Transverse colon (tissue), 4 donors: ENCODE results near the gene ARCN1.

Experiments
- CTCF ChIP-seq, 5 experiments: fragments of 200-600 bp in 3 of 5; fragments of 450-650 bp in 2 of 5; sonication (generic) in 3 of 5; IDR thresholded peaks; 1 replicate in 2 of 5; 2 replicates in 3 of 5; pipeline ENCODE4 v1.5.1; 2016 to 2017; ENCODE audit warnings: antibody characterized with exemption in 5 of 5, inconsistent platforms in 3 of 5, mild to moderate bottlenecking in 2 of 5, moderate library complexity in 1 of 5
- EP300 ChIP-seq: sonication (generic); formaldehyde crosslinking; IDR thresholded peaks from one replicate; pipeline ENCODE4 v1.6.1; 2017; ENCODE audit warnings: antibody characterized with exemption, low read depth
- POLR2A ChIP-seq: fragments of 450-650 bp; IDR thresholded peaks from one replicate; pipeline ENCODE4 v1.6.1; 2016; ENCODE audit warnings: antibody characterized with exemption, mild to moderate bottlenecking, moderate library complexity
- POLR2AphosphoS5 ChIP-seq, 3 donors: sonication (generic); formaldehyde crosslinking; IDR thresholded peaks; one replicate each; pipeline ENCODE4 v1.6.1; 2016; ENCODE audit warnings: antibody characterized with exemption in 3 of 3

GRCh38 chr11:118627566-118627965, 55.4 kb downstream of the ARCN1 start:
- TF ChIP-seq POLR2AphosphoS5 (IDR thresholded peaks at IDR 0.05), result no peak
- TF ChIP-seq POLR2A, result no peak
- no peak for TF ChIP-seq CTCF (IDR thresholded peaks at IDR 0.05)
- TF ChIP-seq EP300, result no peak
